NCI-H1417 (cell line): ENCODE data around the gene COQ9.
A peak's percentile ranks its signal among the peaks of the same experiment; 100 is the strongest.
"Not testable (repeated sequence)": the region's sequence is repeated elsewhere in the genome, so short reads cannot be mapped to it uniquely, and the experiment has no call there.

Experiments
- DNase-seq, 3 experiments: peaks; one replicate each; lab custom pipeline; 2025; lab: John Stamatoyannopoulos, UW

Gene COQ9

DNA sequence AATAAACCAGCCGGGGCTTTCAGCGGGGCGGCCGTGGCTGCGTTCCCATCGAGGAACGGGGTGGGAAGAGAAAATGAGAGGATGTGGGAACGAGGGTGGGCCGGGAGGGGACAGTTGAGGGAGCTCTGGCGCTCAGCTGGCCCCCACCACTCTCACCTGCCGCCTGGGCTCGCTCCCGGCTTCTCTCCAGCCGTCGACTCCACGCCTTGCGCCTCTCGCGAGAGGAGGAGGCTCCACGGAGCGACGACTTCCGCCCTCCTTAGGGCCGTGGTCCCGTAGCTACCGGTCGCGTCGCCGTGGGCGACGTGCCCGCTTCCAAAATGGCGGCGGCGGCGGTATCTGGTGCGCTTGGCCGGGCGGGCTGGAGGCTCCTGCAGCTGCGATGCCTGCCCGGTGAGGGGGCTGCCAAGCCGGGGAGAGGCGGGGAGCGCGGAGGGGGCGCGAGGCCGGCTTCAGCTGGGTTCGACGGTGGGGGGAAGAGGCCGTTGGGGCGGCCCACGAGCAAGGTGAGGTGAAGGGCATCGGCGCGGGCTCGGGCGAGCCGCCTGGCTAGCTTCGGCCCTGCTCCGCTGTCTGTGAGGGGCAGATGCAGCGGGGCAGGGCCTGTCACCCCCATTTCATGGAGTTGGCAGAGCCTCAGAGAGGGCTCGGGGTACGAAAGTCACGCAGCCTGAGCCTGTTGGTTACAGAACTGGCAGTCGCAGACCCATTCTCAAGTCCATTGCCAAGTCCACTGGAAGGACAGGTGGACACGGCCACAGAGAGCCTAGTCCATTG is at the start of gene COQ9, which contains the start of gene CIAPIN1:
Gene COQ9, plus strand, starts transcription at position 294 of the 777 bp plus-strand sequence. Its CDS starts 27 bp downstream, at position 321.
Gene CIAPIN1, minus strand, starts transcription at position 200 of the 777 bp plus-strand sequence. CDS start 6,457 bp downstream, outside the sequence.
- peak; percentile 86 to 96 (median 93) for DNase-seq

DNA sequence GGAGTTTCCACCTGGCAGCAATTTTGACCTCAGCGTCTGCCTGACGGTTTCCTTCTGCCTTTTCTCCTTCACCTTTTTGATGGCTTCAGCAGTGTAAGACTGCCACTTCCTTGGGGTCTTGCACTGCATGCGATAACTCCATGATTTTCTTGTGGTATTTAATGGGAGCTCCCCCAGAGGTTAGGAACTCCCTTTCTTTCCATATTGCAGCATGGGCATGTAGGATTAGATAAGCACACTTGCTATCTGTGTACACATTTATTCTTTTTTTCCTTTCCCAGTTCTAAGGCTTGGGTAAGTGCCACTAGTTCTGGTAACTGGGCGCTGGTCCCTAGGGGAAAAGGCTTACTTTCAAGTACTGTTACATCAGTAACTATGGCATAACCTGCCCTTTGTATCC is 49.8 kb upstream of the COQ9 start:
- not testable (repeated sequence) for DNase-seq

GRCh38 chr16:57401943-57402640 is 45.2 kb upstream of the COQ9 start:
- no peak for DNase-seq

- no peak for DNase-seq
Observed at GRCh38 chr16:57403965-57404817, 43.1 kb upstream of the COQ9 start, which contains the start of gene CCL17. CCL17 (plus strand) TSS chr16:57404767; CDS start chr16:57413933, 9,166 bp downstream.

- no peak for DNase-seq
Observed at GRCh38 chr16:57405097-57405496, 42.2 kb upstream of the COQ9 start.

GRCh38 chr16:57406881-57407280 is 40.4 kb upstream of the COQ9 start:
- DNase-seq: no peak

DNA sequence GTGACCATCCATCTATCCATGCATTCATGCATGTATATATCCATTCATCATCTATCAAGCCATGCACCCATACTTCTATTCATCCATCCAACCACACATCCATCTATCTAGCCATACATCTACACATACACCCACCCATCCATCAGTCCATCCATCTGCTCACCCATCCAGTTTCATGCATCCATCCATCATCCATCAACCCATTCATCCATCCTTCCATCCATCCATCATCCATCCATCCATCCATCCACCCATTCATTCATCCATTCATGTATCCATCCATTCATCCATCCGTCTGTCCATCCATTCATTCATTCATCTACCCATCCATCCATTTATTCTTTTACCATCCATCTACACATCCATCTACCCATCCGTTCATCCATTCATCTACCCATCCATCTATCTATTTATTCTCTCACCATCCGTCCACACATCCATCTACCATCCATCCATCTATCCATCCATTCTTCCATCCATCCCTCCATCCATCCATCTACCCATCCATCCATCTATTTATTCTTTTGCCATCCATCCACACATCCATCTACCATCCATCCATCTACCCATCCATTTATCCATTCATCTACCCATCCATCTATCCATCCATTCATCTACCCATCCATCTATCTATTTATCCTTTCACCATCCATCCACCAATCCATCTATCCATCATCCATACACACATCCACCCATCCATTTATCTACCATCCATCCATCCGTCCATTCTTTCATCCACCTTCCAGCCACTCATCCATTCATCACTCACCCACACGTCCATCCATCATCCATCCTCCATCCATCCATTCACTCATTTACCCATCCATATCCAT is 39.5 kb upstream of the COQ9 start:
- no peak for DNase-seq

GRCh38 chr16:57409065-57409464 is 38.2 kb upstream of the COQ9 start:
- no peak for DNase-seq

DNA sequence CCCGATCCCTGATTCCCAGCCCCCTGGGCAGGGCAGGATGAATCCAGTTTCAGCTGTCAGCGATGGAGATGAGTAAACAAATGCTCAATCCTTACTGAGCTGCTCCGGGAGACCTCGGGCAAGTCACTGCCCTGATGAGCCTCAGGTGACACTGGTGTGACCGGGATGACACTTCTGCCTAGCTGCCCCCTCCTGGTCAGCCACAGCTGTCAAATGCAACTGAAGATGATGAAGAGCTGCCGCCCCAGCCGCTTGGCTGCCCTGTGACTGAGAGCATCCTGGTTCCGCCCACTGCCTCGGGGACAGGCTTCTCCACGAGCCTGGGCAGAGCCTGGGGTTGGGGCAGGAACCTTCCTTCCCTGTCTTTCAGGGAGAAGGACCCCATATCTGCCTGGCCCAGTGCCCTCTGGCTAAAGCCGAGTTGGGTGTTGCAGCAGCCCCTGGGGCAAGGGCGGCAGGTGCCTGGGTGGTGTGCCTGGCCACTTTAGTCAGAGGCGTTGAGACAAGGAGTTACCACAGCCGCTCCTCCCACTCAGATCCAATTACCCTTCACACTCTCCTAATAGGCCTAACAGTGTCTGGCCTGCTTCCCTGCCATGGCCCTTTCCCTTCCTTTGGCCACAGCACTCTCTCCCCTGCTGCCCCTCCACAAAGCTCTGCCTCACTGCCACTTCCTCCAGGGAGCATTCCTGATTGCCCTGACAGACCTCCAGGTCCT is 37.2 kb upstream of the COQ9 start:
- peak in 1 of 3 experiments; percentile 45 for DNase-seq

DNA sequence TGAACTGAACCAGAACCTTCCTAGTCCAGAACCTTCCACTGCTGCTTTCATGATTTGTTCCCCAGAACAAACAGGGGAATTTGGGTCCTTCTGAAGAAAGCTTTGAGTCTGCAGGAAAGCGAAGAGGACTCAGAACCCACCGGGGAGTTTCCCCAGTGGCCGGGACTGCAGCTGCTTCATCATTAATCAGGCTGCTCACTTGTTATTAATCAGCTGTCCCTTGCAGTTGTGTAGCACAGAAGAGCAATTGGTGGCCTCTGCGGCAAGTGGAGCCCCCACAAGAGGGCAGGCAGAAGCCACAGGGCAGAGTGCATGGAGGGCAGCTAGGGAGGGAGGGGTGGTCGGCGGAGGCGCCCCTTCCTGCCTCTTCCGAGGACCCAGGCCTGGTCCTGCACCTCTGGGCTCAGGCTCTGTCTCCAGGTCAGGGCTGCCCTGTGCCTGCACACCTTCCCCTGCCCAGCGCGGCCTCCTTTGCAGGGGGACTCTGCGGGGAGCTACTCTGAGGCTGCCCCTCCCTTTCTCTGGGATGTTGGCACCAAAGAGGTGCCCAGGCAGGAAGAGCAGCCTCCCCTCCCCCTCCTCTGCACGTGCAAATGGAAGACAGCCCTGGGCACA is 35.8 kb upstream of the COQ9 start:
- no peak for DNase-seq

DNA sequence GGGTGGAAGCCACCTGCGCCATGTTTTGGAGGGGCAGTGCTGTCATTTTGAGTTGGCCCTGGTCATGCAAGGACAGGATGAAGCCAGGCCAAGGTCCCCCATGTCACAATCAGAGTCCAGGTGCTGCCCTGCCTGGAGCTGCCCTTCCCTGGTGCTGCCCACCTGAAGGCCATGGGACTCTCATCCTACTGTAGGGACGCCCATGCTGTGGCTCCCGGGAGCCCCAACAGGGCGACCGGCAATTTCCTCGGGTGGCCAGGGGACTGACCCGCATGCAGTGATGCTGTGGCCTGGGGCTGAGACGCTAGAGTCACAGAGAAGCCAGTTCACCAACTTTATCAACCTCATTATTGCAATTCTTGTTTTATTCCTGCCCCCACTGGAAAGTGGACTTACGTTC is 34.7 kb upstream of the COQ9 start:
- DNase-seq: no peak

- no peak for DNase-seq
Observed at GRCh38 chr16:57413301-57413730, 34.0 kb upstream of the COQ9 start.

DNA sequence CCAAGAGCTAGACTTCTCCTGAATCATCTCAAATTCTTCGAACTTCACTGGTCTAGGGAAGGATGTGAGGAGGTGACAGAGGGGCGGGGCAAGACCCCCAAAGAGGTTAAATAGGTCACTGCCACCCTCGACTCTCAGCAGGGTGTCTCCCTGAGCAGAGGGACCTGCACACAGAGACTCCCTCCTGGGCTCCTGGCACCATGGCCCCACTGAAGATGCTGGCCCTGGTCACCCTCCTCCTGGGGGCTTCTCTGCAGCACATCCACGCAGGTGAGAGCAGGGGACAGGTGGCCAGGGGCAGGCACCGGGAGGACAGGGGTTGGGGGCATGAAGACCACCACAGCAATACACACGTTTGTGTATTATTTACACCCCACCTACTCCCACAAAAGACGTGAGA is 33.5 kb upstream of the COQ9 start:
- DNase-seq: no peak

GRCh38 chr16:57416084-57416483 is 31.2 kb upstream of the COQ9 start:
- no peak for DNase-seq

DNA sequence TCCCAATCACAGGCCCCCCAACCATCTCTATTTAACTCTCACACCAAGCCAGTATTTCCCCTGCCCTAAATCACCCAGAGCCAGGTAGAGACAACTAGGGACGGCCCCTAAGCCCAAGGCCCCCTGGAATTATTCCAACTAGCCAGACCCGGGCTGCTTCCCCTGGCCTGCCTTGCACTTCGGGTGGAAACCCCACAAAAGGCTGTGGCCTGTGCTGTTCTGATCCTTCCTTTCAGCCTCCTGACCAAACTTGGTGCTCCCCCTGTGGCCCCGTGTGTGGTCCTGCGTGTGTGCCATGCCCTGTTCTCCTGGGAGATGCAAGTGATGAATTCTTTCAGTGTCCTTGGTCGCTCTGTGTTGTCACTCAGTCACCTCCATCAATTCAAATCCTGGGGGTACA is 27.8 kb upstream of the COQ9 start:
- DNase-seq: no peak

GRCh38 chr16:57422026-57422944 is 25.0 kb upstream of the COQ9 start:
- DNase-seq: peak in 1 of 3 experiments; percentile 43

DNA sequence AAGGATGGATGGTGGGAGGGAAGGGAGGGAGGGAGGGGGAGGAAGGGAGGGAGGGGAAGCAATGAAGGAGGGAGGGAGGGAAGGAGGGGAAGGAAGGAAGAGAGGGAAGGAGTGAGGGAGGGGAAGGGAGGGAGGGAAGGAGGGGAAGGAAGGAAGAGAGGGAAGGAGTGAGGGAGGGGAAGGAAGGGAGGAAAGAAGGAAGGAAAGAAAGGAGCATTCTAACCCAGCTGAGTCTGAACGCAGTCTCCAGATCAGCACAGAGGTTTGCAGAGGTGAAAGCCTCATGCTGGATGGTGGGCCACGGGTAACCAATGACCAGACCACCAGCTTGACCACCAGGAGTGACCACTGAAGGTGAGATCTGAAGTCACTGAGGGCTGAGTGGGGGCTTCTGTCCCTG is 24.1 kb upstream of the COQ9 start:
- no peak for DNase-seq

DNA sequence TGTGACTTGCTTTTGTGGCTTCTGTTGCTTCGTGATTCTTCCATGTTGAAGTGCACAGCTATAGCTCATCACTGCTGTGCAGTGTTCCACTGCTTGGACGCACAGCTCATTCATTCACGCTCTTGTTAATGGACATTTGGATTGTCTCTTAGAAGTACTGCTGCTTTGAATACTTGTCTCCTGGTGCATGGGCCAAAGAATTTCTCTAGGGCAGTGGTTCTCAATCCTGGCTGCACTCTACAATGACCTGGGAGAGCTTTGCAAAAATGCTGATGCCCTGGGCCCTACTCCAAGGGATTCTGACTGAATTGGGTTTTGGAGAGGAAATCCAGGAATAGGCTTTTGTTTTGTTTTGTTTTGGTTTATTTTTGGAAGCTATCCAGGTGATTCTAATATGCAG is 22.7 kb upstream of the COQ9 start:
- no peak for DNase-seq

DNA sequence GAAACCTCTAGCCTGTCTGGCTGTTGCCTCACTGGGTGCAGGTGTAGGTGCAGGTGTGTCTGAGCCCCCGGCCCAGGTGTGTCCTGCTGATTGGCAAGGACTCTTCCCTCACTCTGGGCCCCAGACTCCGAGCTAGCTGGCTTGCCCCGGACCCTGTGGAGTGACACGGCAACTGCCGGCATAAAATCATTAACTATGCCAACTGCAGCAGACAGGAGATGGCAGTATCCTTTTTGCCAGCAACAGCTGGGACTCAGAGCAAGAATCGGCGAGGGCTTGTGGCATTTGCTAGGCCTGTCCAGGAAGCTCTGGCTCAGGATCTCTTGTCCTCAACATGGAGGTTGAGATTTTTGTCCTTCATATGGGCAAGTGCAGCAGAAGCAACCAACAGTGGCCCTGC is 20.9 kb upstream of the COQ9 start:
- DNase-seq: no peak
